Measurements from ENCODE around the gene ZNF780B.

DNA sequence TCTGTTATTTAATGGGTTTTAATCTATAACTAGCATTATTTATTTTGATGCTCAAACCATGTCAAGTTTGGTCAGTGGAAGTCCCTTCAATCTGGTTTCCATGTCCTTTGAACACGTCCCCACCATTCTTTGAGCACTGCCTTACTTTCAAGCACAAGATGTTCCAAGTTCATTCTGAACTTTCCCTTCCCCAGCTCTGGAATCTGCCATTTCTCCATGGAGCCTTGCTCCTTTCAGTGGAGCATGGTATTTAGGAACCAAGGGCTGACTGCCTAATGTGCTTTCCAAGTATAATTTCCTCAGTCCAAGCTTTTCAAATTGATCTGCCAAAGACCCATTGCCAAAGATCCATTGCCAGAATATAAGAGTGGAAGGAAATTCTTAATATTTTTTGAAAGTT lies 60.2 kb downstream of the ZNF780B start:
- TF ChIP-seq EZH2 (IDR thresholded peaks at IDR 0.05; ENCODE audit: insufficient read depth, poor library complexity, severe bottlenecking) (no peak), EZH2phosphoT487 (IDR thresholded peaks at IDR 0.05; ENCODE audit: insufficient read depth, low read depth) (no peak)

All from GM23248 (cell line).